Measurements from ENCODE around the gene CCDC7.

Gene CCDC7

DNA sequence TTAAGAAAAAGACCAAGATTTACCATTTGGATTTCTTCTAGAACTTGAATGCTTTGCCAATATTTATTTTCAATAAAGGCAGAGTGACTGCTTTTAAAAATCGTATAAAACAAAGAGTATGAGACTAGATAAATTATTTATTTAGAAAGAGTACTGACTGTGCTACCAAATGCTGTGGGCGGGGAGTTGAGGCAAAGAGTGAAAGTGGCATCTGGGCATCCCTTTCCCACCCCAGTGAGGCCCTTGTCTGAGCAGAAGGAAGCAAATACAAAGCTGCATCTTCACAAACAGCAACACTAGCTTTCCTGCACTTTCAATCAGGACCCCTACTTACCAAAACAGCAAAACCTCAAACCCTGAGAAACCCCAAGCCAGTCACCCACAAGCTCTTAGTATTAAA is 477.2 kb downstream of the CCDC7 start:
- in situ Hi-C loops (cut with MboI; ENCODE audit: low sequenced_read_pairs), result no loop called here

DNA sequence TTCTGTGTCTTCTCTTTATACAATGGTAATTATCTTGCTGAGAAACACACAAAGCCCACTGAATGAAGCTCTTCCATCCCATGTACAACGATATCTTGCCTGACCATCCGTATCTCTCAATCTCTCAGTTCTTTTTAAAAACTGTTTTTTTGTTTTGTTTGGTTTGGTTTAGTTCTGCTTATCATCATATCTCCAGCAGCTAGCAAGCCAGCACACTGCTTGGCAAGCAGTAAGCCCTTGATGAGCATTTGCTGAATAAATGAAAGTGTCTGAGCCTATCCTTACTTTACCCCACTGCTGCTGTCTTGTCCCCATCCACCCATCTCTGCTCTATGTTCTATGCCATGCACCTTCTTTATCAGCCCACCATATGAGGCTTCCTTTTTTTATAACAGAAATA is 477.9 kb downstream of the CCDC7 start:
- in situ Hi-C loops (cut with MboI; ENCODE audit: low sequenced_read_pairs), result no loop called here

All from HL-60/S4 treated with retinoic acid at 250 ng/mL for 4 days and 3 days (cell line).